Forelimb muscle (tissue), 1 donor: ENCODE measurements around the gene ISLR2. TPM values are rescaled to one million over a fixed set of nuclear protein-coding genes. Genes with fewer than 3 reads are reported as not detected.
"Not testable (repeated sequence)": the region's sequence is repeated elsewhere in the genome, so short reads cannot be mapped to it uniquely, and the experiment has no call there.

ENCODE experiments used
- DNase-seq: peaks from one replicate; pipeline ENCODE4 v3.0.0-alpha.2; 2013; ENCODE audit warnings: low read depth
- polyA plus RNA-seq: library from polyadenylated mRNA; unstranded; fragments of 120-200 nt; gene quantifications from one replicate; pipeline ENCODE4 v1.2.1, GENCODE V29; 2013; ENCODE audit not compliant: insufficient read length

The ISLR2 gene
- polyA plus RNA-seq, 1 donor: 7.3 TPM

- DNase-seq: no peak
Observed at GRCh38 chr15:74156678-74157411, 26.5 kb downstream of the ISLR2 start.

DNA sequence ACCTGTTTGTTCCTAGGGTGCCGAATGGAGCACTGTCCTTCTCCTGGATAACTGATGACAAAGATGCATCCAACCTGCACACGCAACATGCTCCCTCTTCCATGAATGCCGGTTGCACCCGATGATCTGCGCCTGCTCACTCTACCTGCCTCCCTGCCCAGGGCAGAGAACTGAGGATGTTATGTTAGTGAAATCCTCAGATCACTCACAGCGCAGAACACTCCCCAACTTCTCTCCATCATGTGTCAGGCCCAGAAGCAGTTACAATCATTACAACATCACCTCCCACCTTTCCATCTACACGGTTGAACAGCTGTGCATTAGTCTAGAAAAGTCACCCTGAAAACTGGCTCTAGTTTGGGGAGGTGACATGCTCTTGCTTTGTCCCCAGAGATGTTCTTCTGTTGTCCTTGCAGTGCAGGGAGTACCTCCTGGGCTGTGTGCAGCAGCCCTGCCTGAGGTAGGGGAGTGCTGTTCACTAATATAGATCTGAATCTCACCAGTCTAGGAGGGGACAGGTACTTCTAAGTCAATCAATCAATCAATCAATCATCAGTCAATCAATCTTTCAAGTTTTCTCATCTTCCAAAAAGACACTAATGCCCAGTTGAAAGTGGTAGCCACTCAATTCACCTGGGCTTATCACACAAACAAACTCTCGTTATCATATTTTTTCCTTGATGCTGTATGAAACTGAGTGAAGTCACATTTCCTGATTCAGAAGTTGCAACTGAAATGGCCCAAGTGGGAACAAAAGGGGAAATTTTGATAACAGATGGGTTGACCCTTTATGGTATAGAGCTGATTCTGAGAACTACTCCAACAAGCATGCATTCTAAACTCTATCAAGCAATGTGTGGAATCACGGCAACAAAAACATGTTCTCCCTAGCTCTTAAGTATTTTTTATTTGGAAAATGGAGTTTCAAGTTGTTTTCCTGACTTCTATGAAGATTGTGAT lies 27.8 kb downstream of the ISLR2 start:
- no peak for DNase-seq

DNA sequence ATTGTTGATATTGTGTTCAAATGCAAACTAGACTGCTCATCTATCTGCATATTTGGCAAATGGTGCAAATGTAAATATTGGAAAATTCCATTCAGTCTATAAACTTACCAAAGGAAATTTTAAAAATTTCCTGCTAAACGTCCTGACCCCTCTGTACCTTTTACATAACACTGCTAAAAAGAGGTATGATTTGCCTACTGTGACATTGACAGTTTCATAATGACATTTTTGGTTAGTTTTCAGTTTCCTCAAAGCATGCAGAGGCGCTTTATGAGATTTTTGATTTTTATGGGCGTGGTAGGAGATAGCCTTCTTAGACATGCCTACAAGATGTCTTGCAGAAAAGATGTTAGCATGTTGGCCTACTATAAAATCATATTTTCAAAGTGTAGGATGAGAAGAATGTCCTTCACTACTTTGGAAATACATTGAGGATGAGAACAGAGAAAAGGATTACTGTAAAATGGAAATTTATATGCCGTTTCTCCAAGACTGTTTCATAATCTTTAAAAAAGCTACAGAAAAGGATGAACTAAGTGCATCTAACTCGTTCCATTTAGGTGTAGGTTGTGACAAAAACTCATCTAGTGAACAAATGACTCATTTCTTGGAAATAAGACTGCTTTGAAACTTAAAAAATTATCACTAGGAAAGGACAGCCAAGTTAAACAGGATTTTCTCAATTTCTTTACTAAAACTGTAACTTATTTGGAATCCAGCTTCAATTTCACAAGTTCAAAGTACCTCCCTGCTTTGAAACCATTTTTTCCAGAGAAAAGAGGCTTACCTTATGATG lies 28.7 kb downstream of the ISLR2 start:
- no peak for DNase-seq

GRCh38 chr15:74159773-74160172 lies 29.4 kb downstream of the ISLR2 start:
- no peak for DNase-seq

GRCh38 chr15:74160390-74160789 lies 30.0 kb downstream of the ISLR2 start:
- not testable (repeated sequence) for DNase-seq

- DNase-seq: not testable (repeated sequence)
Observed at GRCh38 chr15:74162195-74162536, 31.8 kb downstream of the ISLR2 start.

GRCh38 chr15:74165461-74165860 lies 35.1 kb downstream of the ISLR2 start:
- no peak for DNase-seq

DNA sequence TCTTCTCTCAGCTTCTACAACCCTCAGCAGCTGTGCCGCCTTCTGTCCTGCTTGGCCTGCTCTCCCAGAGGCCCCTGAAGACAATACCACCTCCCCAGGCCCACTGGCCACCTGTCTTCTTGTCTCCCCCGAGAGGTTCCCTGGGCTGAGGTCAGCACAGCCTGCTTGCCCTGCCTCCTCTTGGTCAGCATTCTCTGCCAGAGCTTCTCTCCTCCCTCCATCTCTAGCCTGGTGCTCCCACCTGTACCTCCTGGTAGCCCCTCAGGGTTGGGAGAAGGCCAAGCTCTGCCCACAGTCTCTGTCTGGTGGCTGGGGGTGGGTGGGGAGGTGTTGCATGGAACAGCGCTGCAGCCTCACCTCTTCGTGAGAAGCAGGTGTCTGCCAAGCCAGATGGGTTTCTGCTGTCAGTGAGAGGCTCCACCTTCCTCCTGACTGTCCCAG lies 37.5 kb downstream of the ISLR2 start:
- no peak for DNase-seq

DNA sequence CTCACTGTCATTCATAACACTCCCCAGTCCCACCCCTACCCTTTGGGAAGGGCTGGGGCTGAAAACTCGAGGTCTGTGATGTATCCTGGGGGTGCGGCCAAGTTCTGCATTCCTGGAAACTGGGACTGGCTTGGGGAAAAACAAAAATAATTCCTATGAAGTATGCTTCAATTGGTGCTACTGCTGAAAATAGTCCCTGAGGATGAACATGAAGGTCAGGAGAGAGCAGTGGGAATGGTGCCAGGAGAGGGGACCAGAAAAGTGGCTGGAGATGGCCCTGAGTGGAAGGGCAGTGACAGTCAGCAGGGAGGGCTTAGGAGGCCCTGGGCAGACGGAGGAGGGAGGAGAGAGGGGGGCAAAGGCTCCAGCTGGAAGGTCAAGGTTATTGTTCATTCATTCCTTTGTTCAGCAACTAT lies 38.3 kb downstream of the ISLR2 start:
- no peak for DNase-seq

DNA sequence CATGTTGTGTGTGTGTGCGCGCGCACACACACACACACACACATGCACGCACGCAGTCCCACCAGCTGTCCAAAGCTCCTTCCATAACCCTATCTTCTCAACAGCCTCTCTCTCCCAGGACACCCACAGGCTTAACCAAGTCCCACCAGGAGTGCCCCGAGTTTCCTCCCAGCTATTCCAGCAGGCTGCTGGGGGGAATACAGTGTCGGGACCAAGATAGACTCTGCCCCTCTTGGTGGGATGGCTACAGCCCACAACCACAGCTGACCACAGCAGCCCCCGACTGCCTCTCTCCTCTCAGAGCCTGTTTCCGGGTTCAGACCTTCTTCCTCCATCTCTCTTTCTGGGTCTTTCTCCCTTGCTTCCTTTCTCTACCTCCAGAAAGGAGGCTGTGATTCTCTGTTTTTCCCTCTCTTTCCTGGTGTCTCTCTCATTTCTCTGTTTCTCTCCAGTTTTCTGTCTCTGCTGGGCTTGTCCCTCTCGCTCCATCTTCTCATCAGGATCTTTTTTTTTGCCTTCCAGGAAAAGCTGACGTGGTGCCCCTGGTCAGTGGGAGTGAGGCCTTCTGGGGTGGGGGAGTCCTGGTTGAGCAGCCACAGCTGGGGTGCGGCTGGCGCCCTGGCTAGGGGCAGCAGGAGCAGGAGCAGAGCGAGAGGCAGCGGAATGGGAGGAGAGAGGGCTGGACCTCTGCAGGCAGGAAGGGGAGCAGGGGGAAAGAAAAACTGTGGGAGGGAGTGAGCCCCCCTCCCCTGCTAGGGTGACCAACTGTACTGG lies 39.9 kb downstream of the ISLR2 start:
- no peak for DNase-seq

- no peak for DNase-seq
Observed at GRCh38 chr15:74170875-74171578, 40.6 kb downstream of the ISLR2 start.

GRCh38 chr15:74171965-74172541 lies 41.7 kb downstream of the ISLR2 start:
- no peak for DNase-seq

DNA sequence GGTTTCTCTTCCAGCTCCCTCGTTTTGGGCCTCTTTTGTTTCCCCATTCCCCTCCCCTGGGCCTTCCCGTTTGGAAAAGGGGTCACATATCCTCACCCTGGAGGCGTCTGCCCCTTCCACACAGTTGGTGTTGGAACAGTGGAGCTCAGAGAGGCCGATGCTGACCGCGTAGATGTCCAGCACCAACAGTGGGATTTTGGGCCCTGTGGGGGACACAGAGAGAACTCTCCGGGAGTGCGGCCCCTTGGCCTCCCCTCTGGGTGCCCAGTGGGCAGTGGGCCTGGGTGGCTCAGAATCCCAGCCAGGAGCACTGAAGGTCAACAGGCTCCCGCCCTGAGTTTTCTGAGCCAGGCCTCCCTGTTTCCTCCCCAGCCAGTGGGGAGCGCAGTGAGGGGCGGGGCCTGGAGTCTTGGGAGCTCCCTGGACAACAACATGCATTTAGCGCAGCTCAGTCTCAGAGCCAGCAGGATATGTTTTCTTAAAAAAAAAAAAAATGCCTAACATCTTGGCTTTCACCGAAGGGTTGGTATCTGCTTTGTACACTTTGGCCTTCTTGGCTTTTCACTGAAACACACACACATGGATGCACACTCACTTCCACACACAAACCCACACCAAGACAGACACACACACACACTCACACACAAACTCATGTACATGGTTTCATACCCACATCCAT lies 42.5 kb downstream of the ISLR2 start:
- DNase-seq: no peak

GRCh38 chr15:74173380-74174218 lies 43.2 kb downstream of the ISLR2 start, which contains the start of gene ISLR:
TSS of gene ISLR (plus strand) at chr15:74173710. CDS start at chr15:74174859, 1,149 bp downstream.
- DNase-seq: peak; percentile 95

GRCh38 chr15:74174219-74174957 lies 44.0 kb downstream of the ISLR2 start:
- peak; percentile 67 for DNase-seq

DNA sequence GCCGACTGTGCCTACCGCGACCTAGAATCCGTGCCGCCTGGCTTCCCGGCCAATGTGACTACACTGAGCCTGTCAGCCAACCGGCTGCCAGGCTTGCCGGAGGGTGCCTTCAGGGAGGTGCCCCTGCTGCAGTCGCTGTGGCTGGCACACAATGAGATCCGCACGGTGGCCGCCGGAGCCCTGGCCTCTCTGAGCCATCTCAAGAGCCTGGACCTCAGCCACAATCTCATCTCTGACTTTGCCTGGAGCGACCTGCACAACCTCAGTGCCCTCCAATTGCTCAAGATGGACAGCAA lies 44.5 kb downstream of the ISLR2 start:
- DNase-seq: no peak

DNA sequence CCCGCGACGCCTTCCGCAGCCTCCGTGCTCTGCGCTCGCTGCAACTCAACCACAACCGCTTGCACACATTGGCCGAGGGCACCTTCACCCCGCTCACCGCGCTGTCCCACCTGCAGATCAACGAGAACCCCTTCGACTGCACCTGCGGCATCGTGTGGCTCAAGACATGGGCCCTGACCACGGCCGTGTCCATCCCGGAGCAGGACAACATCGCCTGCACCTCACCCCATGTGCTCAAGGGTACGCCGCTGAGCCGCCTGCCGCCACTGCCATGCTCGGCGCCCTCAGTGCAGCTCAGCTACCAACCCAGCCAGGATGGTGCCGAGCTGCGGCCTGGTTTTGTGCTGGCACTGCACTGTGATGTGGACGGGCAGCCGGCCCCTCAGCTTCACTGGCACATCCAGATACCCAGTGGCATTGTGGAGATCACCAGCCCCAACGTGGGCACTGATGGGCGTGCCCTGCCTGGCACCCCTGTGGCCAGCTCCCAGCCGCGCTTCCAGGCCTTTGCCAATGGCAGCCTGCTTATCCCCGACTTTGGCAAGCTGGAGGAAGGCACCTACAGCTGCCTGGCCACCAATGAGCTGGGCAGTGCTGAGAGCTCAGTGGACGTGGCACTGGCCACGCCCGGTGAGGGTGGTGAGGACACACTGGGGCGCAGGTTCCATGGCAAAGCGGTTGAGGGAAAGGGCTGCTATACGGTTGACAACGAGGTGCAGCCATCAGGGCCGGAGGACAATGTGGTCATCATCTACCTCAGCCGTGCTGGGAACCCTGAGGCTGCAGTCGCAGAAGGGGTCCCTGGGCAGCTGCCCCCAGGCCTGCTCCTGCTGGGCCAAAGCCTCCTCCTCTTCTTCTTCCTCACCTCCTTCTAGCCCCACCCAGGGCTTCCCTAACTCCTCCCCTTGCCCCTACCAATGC lies 45.1 kb downstream of the ISLR2 start:
- DNase-seq: no peak
